ENCODE results near the gene TOM1. TPM values are rescaled to one million over a fixed set of nuclear protein-coding genes. Genes with fewer than 3 reads are reported as not detected.

TOM1 gene
- total RNA-seq, 1 experiment from 2014 or later: 19.0 TPM

DNA sequence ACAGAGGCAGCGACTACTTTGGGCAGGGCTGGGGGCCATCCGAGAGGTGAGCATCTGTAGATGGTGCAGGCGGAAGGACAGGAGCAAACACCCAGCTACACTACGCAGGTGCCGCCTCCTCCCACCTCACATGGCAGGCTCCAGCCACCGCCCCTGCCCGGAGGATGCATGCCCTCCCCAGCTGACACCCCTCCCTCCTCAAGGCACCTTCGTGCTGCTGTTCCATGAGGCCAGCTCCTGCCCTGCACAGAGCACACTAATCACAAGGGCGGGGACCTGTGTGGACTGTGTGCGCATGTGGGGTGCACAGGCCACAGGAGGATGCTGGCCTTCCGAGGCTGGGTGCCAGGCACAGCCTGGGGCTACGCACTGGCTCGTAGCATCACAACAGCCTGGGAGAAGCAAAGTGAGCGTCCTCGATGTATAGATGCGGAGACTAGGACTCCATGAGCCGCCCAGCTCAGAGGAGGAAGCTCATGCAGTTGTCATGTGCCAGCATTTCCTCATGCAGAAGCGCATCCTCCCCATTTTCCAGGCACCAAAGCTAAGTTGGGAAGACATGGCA, 48.4 kb downstream of the TOM1 start:
- Histone ChIP-seq H3K27ac (ENCODE audit: low read length) (no peak overlapping the region), H3F3A (ENCODE audit: low read length, unreplicated experiment) (no peaks in the 10 kb centered on the region), H3K9ac (ENCODE audit: low read length) (no peak overlapping the region), H3K36me3 (ENCODE audit: low read depth, low read length) (no peaks in the 10 kb centered on the region), H3K27me3 (ENCODE audit: low read length) (no peaks in the 10 kb centered on the region), H4K20me1 (ENCODE audit: low read length) (no peaks in the 10 kb centered on the region), H3K4me2 (ENCODE audit: low read length) (no peak overlapping the region), H3K9me2 (replicated peaks; ENCODE audit: low read length) (no peaks in the 10 kb centered on the region), H3K4me3 (ENCODE audit: low read length) (no peak overlapping the region), H3K4me1 (ENCODE audit: insufficient read depth, low read length) (peaks cover 11% of the 10 kb centered on the region), H3K9me3 (ENCODE audit: low read length) (no peaks in the 10 kb centered on the region), H2AFZ (ENCODE audit: low read length) (no peak overlapping the region), H3K79me2 (ENCODE audit: low read length) (no peaks in the 10 kb centered on the region)
- ChIA-PET CTCF (no interaction called here), POLR2A (ENCODE audit: unreplicated experiment) (no interaction called here)
- ATAC-seq: no peak
- DNase-seq: no peak
- BruUV-seq (replicated peaks): no TSS peak
- intact Hi-C loops (cut with micrococcal nuclease): no loop called here
- TF ChIP-seq EZH2phosphoT487 (IDR thresholded peaks at IDR 0.05; ENCODE audit: borderline replicate concordance, low read length): no peak
- TF ChIP-seq EZH2 (IDR thresholded peaks at IDR 0.05; ENCODE audit: low read length, unreplicated experiment): no peak
- TF ChIP-seq, protein P1, sequence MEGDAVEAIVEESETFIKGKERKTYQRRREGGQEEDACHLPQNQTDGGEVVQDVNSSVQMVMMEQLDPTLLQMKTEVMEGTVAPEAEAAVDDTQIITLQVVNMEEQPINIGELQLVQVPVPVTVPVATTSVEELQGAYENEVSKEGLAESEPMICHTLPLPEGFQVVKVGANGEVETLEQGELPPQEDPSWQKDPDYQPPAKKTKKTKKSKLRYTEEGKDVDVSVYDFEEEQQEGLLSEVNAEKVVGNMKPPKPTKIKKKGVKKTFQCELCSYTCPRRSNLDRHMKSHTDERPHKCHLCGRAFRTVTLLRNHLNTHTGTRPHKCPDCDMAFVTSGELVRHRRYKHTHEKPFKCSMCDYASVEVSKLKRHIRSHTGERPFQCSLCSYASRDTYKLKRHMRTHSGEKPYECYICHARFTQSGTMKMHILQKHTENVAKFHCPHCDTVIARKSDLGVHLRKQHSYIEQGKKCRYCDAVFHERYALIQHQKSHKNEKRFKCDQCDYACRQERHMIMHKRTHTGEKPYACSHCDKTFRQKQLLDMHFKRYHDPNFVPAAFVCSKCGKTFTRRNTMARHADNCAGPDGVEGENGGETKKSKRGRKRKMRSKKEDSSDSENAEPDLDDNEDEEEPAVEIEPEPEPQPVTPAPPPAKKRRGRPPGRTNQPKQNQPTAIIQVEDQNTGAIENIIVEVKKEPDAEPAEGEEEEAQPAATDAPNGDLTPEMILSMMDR (conservative IDR thresholded peaks at IDR 0.05; ENCODE audit: low read depth, low read length): no peak

- no peak overlapping the region for H3K9ac ChIP-seq (ENCODE audit: low read length)
- no peaks in the 10 kb centered on the region for H3K9me2 ChIP-seq (replicated peaks; ENCODE audit: low read length)
- DNase-seq (no peak), ATAC-seq (no peak)
- H3K4me2 ChIP-seq (ENCODE audit: low read length): no peak overlapping the region
- no peak overlapping the region for H3K27ac ChIP-seq (ENCODE audit: low read length)
- CTCF ChIA-PET: no interaction called here
- H3K4me3 ChIP-seq (ENCODE audit: low read length): no peak overlapping the region
- no peaks in the 10 kb centered on the region for H3K79me2 ChIP-seq (ENCODE audit: low read length)
- POLR2A ChIA-PET (ENCODE audit: unreplicated experiment): interaction anchor here (0.6 kb wide), 1 partner anchor 492 kb away, joined by 6 read pairs; no protein-coding TSS in a partner anchor
- BruUV-seq (replicated peaks): no TSS peak
- peaks cover 11% of the 10 kb centered on the region for H3K4me1 ChIP-seq (ENCODE audit: insufficient read depth, low read length)
- no peaks in the 10 kb centered on the region for H3K9me3 ChIP-seq (ENCODE audit: low read length)
- no peaks in the 10 kb centered on the region for H3K36me3 ChIP-seq (ENCODE audit: low read depth, low read length)
- intact Hi-C loops (cut with micrococcal nuclease): no loop called here
- H2AFZ ChIP-seq (ENCODE audit: low read length): no peak overlapping the region
- no peaks in the 10 kb centered on the region for H3F3A ChIP-seq (ENCODE audit: low read length, unreplicated experiment)
- no peak for TF ChIP-seq EZH2 (IDR thresholded peaks at IDR 0.05; ENCODE audit: low read length, unreplicated experiment)
- TF ChIP-seq, protein P1 (conservative IDR thresholded peaks at IDR 0.05; ENCODE audit: low read depth, low read length): no peak
- no peak for TF ChIP-seq EZH2phosphoT487 (IDR thresholded peaks at IDR 0.05; ENCODE audit: borderline replicate concordance, low read length)
- no peaks in the 10 kb centered on the region for H3K27me3 ChIP-seq (ENCODE audit: low read length)
- no peaks in the 10 kb centered on the region for H4K20me1 ChIP-seq (ENCODE audit: low read length)
These were observed 49.0 kb downstream of the TOM1 start for GRCh38 chr22:35348703-35349102.

DNA sequence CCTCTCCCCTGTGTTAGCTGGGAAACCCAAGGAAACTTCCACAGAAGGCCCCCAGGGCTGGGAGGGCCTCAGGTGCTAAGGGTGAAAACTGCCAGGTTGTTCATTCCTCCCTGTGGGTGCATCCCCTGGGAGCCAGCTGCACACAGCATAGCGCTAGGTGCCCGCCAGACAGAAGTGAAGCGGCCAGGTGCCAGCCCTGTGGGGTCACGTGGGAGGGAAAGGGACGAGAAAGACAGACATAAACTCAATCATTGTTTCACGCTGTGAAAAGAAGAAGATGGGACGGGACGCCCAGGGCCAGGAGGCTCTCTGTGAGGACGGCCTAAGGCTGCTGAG, 49.6 kb downstream of the TOM1 start:
- H3K9me3 ChIP-seq (ENCODE audit: low read length): no peaks in the 10 kb centered on the region
- BruUV-seq (replicated peaks): no TSS peak
- ChIA-PET POLR2A (ENCODE audit: unreplicated experiment) (interaction anchor here (0.6 kb wide), 1 partner anchor 491 kb away, joined by 6 read pairs; no protein-coding TSS in a partner anchor), CTCF (no interaction called here)
- H3K9ac ChIP-seq (ENCODE audit: low read length): no peak overlapping the region
- H3K27me3 ChIP-seq (ENCODE audit: low read length): no peaks in the 10 kb centered on the region
- H3K4me1 ChIP-seq (ENCODE audit: insufficient read depth, low read length): peaks cover 11% of the 10 kb centered on the region
- intact Hi-C loops (cut with micrococcal nuclease): no loop called here
- H3K9me2 ChIP-seq (replicated peaks; ENCODE audit: low read length): no peaks in the 10 kb centered on the region
- ATAC-seq (no peak), DNase-seq (no peak)
- H3K27ac ChIP-seq (ENCODE audit: low read length): no peak overlapping the region
- no peak overlapping the region for H3K4me3 ChIP-seq (ENCODE audit: low read length)
- no peaks in the 10 kb centered on the region for H3F3A ChIP-seq (ENCODE audit: low read length, unreplicated experiment)
- H2AFZ ChIP-seq (ENCODE audit: low read length): no peak overlapping the region
- no peak for TF ChIP-seq EZH2 (IDR thresholded peaks at IDR 0.05; ENCODE audit: low read length, unreplicated experiment)
- TF ChIP-seq EZH2phosphoT487 (IDR thresholded peaks at IDR 0.05; ENCODE audit: borderline replicate concordance, low read length): no peak
- TF ChIP-seq, protein P1 (conservative IDR thresholded peaks at IDR 0.05; ENCODE audit: low read depth, low read length): no peak
- H4K20me1 ChIP-seq (ENCODE audit: low read length): no peaks in the 10 kb centered on the region
- H3K36me3 ChIP-seq (ENCODE audit: low read depth, low read length): no peaks in the 10 kb centered on the region
- no peak overlapping the region for H3K4me2 ChIP-seq (ENCODE audit: low read length)
- H3K79me2 ChIP-seq (ENCODE audit: low read length): no peaks in the 10 kb centered on the region
